ENCODE results near the gene DRC1. TPM values are rescaled to one million over a fixed set of nuclear protein-coding genes. Genes with fewer than 3 reads are reported as not detected.

Gene DRC1
- polyA plus RNA-seq, 2 of the 4 experiments (the other 2 are of a cell fraction), result 0.21 to 0.39 TPM

DNA sequence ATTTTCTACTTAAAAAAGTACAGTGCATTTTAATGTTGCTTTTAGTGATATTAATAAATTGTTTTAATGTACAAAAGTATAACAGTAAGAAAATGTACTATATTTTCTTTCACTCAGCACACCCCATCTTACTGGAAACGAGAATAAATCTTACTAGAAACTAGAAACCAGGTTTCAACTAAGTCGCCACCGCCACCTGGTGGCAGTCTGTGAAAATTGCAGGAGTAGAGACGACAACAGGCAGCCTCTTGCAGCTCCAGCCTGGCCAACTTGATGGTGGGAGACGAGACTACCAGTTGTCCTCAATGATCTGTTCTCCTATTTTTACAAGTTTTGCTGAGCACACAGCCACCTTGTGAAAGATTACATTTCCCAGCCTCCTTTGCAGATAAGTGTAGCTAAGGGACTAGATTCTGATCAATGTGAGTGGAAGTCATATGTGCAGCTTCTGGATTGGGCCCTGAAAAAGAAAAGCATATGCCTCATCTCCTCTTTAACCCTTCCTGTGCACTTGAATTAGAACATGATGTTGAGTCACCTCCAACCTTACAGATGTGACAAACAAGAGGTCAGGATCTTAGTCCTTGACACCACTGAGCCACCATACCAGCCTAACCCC, 67.5 kb downstream of the DRC1 start:
- H3K4me2 ChIP-seq, result no peak overlapping the region
- WGBS (ENCODE audit: missing lambda C conversion rate), result 6% methylated on average over 5 of the region's 5 CpGs
- peak; percentile 54 for FAIRE-seq

DNA sequence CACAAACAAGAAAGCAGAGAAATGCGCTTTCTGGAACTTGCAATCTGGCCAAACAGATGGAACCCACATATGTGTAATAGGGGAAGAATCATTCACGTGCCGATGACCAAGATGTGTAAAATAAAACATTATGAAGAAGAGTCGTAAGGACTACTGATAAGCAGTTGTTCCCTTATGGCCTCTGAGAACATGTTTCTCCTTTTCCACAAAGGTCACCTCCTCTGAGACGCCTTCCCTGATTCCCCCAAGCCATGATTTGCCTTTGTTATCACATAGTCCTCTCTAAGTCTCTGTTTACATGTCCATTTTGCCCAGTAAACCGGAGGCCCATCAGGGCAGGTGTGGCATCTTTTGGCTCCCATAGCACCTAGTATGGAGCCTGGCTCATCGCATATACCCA, 68.2 kb downstream of the DRC1 start:
- Histone ChIP-seq H3K9me3 (no peaks in the 10 kb centered on the region), H3K27ac (no peak overlapping the region), H3K4me1 (peaks cover 9% of the 10 kb centered on the region), H3K4me3 (no peak overlapping the region), H3K4me2 (no peak overlapping the region)
- DNase-seq (ENCODE audit: low read depth in 1 of 2, low spot score in 1 of 2) (no peak), FAIRE-seq (no peak), ATAC-seq (no peak)
- ChIA-PET CTCF (interaction anchor here (0.7 to 2.7 kb wide), 16 partner anchors 7 to 236 kb away, joined by 3 to 15 read pairs (median 4); partner anchors contain the start of gene OTOF), POLR2A (no interaction called here)
- no peak for TF ChIP-seq RCOR1 (IDR thresholded peaks at IDR 0.05; ENCODE audit: low read depth, low read length)
- TF ChIP-seq, protein P1, sequence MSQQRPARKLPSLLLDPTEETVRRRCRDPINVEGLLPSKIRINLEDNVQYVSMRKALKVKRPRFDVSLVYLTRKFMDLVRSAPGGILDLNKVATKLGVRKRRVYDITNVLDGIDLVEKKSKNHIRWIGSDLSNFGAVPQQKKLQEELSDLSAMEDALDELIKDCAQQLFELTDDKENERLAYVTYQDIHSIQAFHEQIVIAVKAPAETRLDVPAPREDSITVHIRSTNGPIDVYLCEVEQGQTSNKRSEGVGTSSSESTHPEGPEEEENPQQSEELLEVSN (IDR thresholded peaks at IDR 0.05; ENCODE audit: borderline replicate concordance, low read depth), result no peak
- no peak for TF ChIP-seq JUNB (IDR thresholded peaks at IDR 0.05)
- no peak for TF ChIP-seq ZSCAN20 (CRISPR knock-in tag; IDR thresholded peaks at IDR 0.05)
- TF ChIP-seq NR3C1 (IDR thresholded peaks at IDR 0.05), result no peak
- TF ChIP-seq HEYL (CRISPR knock-in tag; IDR thresholded peaks at IDR 0.05), result no peak
- 72% methylated on average over 7 of the region's 7 CpGs for WGBS (ENCODE audit: missing lambda C conversion rate)

More for the DNA sequence above, 67.5 kb downstream of the DRC1 start:
- no peaks in the 10 kb centered on the region for H3K9me3 ChIP-seq
- CTCF ChIA-PET, result interaction anchor here (0.6 to 2.7 kb wide), 20 partner anchors 8 to 777 kb away, joined by 3 to 15 read pairs (median 4); partner anchors contain the start of gene OTOF
- H3K27ac ChIP-seq, result no peak overlapping the region
- peaks cover 9% of the 10 kb centered on the region for H3K4me1 ChIP-seq
- TF ChIP-seq, protein P2, sequence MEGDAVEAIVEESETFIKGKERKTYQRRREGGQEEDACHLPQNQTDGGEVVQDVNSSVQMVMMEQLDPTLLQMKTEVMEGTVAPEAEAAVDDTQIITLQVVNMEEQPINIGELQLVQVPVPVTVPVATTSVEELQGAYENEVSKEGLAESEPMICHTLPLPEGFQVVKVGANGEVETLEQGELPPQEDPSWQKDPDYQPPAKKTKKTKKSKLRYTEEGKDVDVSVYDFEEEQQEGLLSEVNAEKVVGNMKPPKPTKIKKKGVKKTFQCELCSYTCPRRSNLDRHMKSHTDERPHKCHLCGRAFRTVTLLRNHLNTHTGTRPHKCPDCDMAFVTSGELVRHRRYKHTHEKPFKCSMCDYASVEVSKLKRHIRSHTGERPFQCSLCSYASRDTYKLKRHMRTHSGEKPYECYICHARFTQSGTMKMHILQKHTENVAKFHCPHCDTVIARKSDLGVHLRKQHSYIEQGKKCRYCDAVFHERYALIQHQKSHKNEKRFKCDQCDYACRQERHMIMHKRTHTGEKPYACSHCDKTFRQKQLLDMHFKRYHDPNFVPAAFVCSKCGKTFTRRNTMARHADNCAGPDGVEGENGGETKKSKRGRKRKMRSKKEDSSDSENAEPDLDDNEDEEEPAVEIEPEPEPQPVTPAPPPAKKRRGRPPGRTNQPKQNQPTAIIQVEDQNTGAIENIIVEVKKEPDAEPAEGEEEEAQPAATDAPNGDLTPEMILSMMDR (IDR thresholded peaks at IDR 0.05), result peak; percentile 88
- TF ChIP-seq RFX5 (IDR thresholded peaks at IDR 0.05), result no peak
- no peak for TF ChIP-seq NR3C1 (IDR thresholded peaks at IDR 0.05)
- peak; percentile 75 for TF ChIP-seq SMC3 (IDR thresholded peaks at IDR 0.05)
- no peak for TF ChIP-seq ZC3H11A (IDR thresholded peaks at IDR 0.05)
- no peak for TF ChIP-seq POLR2AphosphoS2 (conservative IDR thresholded peaks at IDR 0.05; ENCODE audit: low read length)
- TF ChIP-seq RCOR1 (IDR thresholded peaks at IDR 0.05; ENCODE audit: low read depth, low read length), result no peak
- peak; percentile 81 to 93 for TF ChIP-seq RAD21 (conservative IDR thresholded peaks at IDR 0.05 in 1 of 2, IDR thresholded peaks at IDR 0.05 in 1 of 2)
- POLR2A ChIA-PET, result no interaction called here
- DNase-seq (ENCODE audit: low read depth in 1 of 2, low spot score in 1 of 2) (peak; percentile 65 to 88), ATAC-seq (peak in 1 of 2 experiments; percentile 65; a peak in 3 of 6 replicates)
- H3K4me3 ChIP-seq, result no peak overlapping the region

DNA sequence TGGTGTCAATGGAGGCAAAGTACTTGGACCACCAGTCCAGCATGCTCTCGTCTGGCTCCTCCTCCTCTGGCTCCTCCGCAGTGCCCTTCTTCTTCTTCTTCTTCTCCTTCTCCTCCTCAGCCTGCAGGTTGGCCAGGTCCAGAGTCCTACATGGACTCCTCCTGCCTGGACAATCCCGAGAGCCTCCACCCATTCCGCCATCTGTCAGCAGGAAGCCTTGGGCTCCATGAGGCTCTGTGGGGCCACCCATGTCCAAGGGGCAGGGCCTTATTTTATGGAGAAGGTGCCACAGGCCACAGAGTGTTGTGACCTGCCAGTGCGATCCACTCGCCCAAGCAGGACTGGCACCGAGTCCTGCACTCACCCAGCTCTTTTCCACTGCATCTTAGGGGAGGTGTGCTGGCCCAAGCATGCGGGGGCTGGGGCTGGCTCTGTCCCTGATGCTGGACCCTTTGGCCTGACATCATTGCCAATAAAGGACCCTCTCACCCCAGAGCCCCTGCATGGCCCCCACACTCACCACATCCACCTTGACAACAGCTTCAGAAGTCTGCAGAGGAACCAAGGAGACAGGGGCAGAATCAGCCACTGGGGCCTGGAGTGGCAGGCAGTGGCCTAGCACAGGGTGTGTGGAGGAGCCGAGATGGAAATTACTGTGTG, 69.0 kb downstream of the DRC1 start:
- no peaks in the 10 kb centered on the region for H3K9me3 ChIP-seq
- H3K4me1 ChIP-seq, result peaks cover 9% of the 10 kb centered on the region
- H3K27ac ChIP-seq, result no peak overlapping the region
- ChIA-PET POLR2A (no interaction called here), CTCF (interaction anchor here (1.5 to 2.7 kb wide), 8 partner anchors 10 to 153 kb away, joined by 3 to 15 read pairs (median 8); no protein-coding TSS in a partner anchor)
- no peak for FAIRE-seq
- peak in 1 of 2 experiments; percentile 3; a peak in 2 of 6 replicates for ATAC-seq
- TF ChIP-seq EHMT2 (IDR thresholded peaks at IDR 0.05; ENCODE audit: low read depth) (no peak), CBX2 (IDR thresholded peaks at IDR 0.05; ENCODE audit: borderline replicate concordance, low read depth) (no peak), ZC3H11A (IDR thresholded peaks at IDR 0.05) (no peak), ESRRA (IDR thresholded peaks at IDR 0.05; ENCODE audit: borderline replicate concordance, low read length) (no peak), PHF8 (IDR thresholded peaks at IDR 0.05; ENCODE audit: borderline replicate concordance, low read depth) (no peak), GATA3 (IDR thresholded peaks at IDR 0.05; ENCODE audit: borderline replicate concordance) (no peak), FOXS1 (CRISPR knock-in tag; IDR thresholded peaks at IDR 0.05) (no peak)
- TF ChIP-seq, protein P3, sequence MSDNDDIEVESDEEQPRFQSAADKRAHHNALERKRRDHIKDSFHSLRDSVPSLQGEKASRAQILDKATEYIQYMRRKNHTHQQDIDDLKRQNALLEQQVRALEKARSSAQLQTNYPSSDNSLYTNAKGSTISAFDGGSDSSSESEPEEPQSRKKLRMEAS (IDR thresholded peaks at IDR 0.05), result no peak
- TF ChIP-seq, protein P4, sequence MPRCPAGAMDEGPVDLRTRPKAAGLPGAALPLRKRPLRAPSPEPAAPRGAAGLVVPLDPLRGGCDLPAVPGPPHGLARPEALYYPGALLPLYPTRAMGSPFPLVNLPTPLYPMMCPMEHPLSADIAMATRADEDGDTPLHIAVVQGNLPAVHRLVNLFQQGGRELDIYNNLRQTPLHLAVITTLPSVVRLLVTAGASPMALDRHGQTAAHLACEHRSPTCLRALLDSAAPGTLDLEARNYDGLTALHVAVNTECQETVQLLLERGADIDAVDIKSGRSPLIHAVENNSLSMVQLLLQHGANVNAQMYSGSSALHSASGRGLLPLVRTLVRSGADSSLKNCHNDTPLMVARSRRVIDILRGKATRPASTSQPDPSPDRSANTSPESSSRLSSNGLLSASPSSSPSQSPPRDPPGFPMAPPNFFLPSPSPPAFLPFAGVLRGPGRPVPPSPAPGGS (IDR thresholded peaks at IDR 0.05), result no peak
- no peak overlapping the region for H3K4me2 ChIP-seq
- no peak for DNase-seq (ENCODE audit: low read depth in 1 of 2, low spot score in 1 of 2)
- H3K4me3 ChIP-seq, result no peak overlapping the region
- 71% methylated on average over 9 of the region's 9 CpGs for WGBS (ENCODE audit: missing lambda C conversion rate)
